ENCODE data around the gene KDM1B.
"Not testable (repeated sequence)": the region's sequence is repeated elsewhere in the genome, so short reads cannot be mapped to it uniquely, and the experiment has no call there.

DNA sequence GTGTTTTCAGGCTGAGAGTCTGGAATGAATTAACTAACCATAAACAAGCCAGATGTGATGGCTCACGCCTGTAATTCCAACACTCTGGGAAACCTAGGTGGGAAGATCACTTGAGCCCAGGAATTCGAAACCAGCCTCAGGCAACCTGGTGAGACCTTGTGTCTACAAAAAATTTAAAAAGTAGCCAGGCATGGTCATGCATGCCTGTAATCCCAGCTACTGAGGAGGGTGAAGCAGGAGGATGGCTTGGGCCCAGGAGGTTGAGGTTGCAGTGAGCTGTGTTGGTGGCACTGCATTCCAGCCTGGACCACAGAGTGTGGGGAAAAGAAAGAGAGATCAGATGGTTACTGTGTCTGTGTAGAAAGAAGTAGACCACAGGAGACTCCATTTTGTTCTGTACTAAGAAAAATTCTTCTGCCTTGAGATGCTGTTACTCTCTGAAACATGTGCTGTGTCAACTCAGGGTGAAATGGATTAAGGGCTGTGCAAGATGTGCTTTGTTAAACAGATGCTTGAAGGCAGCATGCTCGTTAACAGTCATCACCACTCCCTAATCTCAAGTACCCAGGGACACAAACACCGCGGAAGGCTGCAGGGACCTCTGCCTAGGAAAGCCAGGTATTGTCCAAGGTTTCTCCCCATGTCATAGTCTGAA is 71.4 kb downstream of the KDM1B start:
- not testable (repeated sequence) for TF ChIP-seq ATF2 (IDR thresholded peaks at IDR 0.05; ENCODE audit: low read length); MAX (IDR thresholded peaks at IDR 0.05); TEAD4 (IDR thresholded peaks at IDR 0.05; ENCODE audit: low read depth, low read length); EP300 (IDR thresholded peaks at IDR 0.05; ENCODE audit: borderline replicate concordance in 1 of 2, low read depth in 2 of 2, low read length in 2 of 2); EZH2 (IDR thresholded peaks at IDR 0.05; ENCODE audit: low read depth, low read length, severe bottlenecking)
